Activated naive CD4-positive, alpha-beta T cell treated with Interleukin-2 at 50 U/mL for 16 hours (primary cell): ENCODE data around the gene ENHO.
A peak's percentile ranks its signal among the peaks of the same experiment; 100 is the strongest.
"Not testable (repeated sequence)": the region's sequence is repeated elsewhere in the genome, so short reads cannot be mapped to it uniquely, and the experiment has no call there.

Experiments
- DNase-seq: peaks from one replicate; pipeline ENCODE4 v3.0.0-alpha.2; 2020

The ENHO gene

DNA sequence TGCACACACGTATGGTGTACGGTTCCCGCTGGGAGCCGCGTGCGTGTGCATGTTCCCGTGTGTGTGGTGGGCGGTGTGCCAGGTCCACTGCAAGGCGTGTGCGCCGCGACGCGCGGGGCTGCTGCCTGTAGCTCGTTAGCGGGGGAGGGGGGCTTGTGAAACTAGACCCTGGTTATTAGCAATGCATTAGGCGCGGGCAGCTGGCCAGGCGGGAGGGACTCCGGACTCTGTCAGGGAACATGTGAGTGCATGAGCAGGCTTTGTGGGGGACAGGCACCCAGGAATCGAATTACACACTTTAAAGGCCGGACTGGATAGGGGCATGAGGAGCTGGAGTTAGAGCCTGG is 32.2 kb upstream of the ENHO start:
- no peak for DNase-seq

DNA sequence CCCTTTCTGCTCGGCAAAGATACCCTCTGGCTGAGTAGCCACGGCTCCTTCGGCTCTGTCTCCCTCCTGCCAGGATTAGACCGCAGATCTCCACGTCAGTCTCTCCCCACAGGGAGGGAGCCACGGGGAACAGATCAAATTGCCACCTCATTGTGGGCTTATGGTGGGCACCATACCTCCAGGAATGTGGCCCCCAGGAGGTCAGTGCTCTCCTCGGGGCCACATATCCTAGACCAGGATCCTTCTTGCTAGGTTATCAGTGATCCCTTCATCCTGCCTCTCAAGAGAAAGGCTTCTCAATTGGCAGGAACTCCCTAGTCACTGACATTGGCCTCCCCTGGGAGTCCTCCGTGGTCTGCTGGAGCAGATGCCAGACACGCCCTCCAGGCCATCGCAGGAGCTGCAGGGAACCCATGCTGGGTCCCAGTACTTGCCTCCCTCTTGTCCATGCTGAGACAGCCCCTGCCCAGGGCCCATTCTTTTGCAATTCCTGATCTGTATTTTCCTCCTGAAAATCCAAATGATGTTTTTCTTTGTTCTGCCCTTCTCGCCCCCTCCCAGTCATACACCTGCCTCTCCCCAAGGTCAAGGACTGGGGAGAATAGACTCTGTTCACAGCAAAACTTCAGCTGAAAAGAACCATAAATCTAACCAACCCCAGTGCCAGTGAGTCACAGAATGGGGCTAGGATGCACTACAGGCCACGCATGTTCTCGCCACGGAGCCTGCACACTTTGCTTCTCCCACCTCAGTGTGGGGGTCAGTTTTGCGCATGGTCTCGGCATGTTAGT is 31.6 kb upstream of the ENHO start:
- no peak for DNase-seq

DNA sequence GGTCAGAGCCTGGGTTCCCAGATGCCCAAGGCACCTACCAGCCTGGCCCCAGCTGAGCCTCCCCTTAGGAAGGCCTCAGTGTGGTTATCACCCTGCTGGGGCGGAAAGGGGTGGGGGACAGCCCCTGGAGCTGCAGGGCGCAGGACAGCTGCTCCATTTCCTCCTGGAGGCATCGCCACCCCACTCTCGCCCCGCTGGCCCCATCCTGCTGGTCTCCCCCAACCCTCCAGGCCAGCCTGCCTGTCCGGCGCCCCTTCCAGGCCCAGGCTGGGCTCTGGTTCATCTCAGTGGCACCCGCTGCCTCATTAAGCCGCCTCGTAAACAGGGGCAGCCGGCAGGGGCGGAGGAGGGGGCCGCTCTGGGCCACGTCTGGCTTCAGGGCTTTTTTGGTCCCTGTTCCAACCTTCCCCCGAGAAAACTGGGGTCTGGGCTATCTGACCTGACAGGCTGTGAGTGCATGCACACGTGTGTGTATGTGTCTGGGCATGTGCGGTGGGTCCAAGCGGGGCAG is 30.8 kb upstream of the ENHO start:
- DNase-seq, result no peak

DNA sequence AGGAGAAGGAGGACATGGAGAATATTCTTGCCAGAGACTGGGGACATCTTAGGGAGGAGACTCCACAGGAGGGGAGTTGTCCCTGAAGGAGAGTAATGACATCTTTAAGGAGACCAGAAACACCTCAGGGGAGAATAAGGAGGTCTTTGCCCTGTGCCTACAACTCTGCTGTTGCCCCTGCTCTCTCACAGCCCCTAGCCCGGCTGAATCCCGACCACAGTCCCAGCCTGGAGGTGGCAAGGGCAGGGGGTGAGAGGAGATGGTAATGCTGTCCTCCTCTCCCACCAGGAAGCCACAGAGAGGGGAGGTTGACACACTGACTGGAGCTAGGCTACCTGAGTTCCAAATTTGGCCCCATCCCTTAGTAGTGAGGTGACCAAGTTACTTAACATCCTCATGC is 30.2 kb upstream of the ENHO start:
- no peak for DNase-seq

DNA sequence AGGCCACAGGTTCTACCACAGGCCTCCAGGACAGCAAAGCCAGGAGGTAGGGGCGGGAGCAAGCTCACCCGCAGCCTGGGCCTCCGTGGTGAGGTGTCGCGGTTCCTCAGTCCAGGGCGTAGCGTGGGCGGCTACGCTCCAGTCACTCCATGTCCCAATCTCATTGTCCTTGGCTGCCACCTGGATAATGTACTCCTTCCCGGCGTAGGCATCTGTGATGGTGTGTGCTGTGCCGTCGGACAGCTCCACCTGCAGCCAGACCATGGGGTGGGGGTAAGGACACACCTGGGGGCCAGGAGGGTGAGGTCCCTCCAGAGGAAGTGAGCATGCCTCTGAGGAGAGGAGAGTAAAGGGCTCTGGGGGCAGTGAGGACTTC is 29.8 kb upstream of the ENHO start:
- no peak for DNase-seq

DNA sequence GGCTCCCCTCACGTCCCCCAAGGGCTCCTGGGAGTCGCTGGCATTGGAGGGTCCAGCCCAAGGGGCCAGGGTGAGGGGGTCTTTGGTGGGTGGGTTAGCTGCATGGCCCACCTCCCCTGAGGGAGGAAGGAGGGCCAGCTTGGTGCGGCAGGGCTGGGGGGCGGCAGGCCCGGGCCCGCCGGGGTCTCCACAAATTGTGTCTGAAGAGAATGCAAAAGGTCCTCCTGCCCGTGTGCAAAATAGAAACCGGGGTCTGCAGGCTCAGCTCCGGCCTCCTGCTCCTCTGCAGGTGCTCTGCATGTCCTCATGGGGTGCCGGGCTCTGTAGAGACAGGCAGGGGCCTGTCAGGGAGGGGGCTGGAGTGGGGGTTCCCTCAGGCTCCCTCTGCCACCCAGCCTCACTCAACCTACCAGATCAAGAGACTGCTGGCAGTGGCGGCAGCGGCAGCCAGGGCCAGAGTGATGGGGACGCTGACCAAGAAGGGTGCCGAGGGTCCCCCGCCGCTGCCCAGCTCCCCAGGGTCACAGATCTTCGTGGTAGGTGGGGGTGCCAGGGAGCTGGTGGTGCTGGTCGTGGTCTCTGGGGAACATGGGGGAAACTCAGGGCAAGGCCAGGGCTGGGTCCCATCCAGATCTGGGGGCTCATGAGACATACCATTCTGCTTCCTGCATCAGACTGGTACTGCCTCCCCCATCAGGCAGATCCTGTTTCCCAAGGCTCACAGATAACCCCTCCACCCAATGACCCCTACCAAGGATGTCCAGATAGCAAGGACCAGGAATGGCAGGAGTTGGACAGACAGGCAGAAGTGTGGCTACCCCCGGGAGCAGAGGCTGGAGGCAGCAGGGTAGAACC is 29.2 kb upstream of the ENHO start:
- DNase-seq, result no peak

DNA sequence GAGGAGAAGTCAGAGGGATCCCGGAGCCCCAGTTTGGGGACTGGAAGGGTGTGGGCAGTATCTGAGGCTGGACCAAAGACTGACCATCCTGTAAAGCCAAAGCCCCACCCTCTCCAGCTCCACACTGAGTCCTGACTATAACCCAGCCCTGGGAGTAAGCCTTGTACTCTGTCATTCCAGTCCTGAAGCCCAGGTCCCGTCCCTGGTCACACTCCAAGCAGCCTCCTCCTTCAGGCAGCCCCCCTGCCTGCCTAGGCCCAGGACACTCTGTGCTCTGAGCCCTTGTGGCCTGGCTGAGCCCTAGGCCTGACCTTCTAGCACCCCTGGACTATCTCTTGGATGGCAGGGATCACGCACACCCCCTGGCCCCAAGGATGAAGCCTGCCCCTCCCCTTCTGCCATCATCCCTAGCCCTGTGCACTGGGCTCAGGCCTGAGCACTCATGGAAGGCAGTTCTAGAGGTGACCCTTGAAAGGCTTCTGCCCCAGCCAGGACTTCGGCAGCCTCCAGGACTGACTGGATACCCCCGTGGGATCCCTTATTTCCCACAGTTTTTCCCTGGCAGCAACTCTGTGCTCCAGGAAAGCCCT is 28.0 kb upstream of the ENHO start:
- DNase-seq, result no peak

DNA sequence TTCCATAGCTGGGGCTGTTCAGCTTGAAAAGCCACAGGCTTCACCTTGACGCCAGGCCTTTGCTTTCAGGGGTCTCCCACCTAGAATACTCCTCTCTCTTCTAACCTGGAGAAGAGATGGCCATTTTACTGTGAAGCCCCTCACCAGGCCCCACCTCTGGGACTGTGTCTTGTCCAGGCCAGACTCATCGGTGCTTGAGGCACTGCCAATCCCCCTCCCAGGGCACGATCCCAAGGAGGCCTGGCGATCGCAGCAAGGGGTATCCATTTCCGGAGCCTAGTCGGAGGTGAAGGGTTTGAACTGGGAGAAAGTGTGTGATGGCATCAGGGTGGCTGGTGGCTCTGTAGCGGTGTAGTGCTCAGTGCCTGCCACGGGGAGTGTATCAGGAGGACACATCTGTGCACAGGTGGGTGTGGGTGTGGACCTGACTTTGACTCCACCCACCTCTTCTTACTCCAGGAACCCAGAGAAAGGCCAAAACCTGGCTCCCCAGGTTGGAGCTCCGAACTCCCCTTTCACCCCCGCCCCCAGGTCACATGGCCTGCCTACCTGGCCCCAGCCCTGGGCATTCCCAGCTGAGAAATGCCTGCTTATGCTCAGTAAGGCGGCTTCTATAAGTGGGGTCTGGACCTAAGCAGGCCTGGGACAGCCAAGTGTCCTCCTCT is 27.4 kb upstream of the ENHO start:
- DNase-seq, result no peak

DNA sequence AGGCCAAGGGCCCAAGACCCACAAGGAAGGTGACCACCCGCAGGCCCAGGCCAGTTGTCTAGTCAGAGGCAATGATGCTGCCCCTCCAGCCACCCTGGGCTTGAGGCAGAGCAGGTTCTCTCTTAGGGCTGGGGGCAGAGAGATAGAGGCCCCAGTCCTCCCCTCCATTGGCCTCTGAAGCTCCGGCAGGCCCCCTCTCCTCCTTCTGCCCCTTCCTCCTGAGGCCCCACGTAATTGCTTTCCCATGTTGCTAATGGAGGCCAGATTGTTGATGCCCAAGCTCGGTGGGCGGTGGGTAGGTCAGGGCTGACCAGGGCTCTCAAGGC is 26.6 kb upstream of the ENHO start:
- DNase-seq, result no peak

DNA sequence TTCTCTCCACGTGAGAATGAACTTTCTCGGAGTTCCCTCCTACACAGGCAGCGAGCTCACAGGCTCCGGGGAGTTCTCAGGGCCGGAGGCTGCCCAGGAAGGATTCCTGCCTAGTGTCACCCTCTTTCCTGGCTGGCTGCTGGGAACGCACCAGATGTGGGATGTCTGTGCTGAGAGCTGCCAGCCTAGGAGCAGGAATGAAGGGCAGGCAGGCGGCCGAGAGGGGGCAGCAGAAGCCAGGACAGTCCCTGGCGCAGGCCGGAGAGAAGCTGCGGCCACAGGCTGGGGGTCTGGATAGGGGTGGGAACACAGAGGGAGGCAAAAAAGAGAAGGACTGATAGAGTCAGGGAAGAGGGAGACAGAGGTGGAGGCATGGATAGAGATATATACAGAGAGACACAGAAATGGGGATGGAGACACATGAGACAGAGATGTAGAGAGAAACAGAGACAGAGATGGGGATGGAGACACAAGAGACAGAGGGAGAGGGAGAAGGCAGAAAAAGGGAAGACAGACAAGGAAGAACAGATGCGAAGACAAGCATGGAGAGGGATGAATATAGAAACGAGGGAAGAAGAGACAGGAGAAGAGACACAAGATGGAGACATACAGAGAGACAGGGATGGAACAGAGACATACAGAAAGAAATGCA is 25.3 kb upstream of the ENHO start:
- peak; percentile 32 for DNase-seq

DNA sequence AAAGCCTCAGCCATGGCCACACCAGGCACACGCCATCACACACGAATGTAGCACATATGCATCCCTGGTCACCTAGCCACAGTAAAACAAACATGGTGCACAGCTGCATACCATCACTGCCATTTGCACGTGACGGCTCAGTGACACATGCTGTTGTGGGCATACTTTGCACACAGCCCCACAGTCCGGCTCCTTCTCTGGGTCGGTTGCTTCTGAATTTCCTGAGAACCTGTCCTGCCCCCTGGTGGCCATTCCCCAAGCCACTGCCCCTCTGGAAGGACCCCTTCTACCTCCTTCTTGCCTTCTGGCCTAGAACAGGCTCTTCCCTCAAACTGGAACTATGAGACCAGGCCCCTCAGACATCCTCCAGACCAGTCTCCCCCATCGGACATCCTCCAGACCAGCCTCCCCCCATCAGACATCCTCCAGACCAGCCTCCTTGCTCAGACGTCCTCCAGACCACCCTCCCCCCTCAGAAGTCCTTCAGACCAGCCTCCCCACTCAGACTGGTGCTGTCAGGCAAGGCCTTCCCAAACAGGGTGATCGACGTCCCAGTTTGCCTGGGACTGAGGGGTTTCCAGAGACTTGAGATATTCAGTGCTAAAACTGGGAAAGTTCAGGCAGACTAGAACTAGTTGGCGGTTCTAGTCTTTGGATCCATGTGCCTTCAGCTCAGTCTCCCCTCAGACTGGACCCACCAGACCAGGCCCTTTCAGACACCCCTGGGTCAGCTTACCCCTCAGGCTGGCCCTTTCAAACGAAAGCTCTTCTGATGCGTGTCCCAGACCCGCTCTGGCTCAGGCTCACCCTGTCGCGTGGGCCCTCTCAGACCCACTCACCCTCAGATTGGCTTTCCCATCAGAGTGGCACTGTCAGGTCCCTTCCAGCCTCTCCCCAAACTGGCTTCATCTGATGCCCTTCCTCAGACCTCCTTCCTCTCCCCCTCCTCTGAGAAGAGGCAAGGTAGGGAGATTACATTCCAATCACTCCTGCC is 24.3 kb upstream of the ENHO start:
- peak; percentile 54 for DNase-seq

DNA sequence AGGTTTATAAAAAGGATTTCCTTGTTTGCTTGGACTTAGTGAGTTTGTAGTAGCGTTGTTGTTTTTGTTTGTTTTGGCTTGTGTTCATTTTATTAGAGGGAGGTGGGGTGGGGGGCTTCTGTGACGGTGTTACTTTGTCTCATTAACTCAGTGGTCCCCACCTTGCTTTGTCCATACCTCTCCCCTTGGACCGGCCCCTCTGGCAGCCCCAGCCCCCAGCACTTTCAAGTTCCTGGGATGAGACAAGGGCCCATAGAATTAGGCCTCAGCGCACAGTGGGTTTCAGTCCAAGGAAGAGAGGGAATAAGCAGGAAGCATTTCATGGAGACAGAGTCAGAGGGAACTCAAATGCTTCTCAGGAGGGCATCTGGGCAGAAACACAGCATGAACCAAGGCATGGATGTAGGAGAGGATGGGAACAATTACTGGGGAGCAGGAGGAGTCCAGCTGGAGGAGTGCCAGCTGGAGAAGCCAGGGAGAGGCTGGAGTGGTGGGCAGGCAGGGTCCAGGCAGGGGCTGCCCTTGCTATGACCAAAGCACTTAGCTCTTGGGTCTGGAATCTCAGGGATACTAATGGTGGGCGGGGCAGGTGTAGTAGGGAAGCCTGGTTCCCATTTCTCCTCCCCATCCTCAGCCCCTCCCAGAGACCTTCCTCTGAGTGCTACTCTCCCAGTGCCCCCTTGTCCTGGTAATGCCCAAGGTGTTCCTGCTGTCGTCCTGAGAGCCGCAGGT is 23.5 kb upstream of the ENHO start:
- no peak for DNase-seq

DNA sequence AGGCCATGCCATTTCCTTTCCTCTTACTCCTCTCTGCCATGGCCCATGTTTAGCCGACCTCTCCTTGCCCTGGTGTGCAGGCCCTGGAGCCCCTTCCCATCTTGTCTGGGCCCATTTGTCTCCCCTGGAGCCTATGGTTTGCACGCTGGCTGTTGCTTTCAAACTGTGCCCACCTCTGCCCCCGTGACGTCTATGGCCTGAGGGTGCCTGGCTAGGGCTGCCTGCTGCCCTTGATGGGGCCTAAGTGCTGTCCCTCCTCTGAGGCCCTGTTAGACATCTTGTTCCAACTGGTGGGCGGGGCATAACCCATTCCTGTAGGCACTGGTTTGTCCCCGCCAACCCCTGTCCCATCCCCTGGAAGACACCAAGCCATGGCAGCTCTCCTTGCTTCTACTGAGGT is 22.7 kb upstream of the ENHO start:
- no peak for DNase-seq

DNA sequence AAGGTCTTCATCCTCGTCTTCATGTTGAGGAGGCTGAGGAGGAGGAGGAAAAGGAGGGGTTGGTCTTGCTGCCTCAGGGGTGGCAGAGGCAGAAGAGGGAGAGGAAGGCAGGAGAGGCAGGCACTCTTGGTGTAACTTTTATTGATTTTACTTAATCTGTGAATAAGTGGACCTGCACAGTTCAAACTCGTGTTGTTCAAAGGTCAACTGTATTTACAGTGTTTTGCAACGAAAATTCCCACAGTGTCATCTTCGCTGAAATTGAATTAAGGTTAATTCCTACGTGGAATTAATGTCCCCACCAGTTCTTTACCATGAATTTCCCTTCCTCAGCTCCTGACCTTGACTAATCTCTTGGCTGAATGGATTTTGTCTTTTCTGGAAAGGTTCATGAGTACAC is 21.2 kb upstream of the ENHO start:
- no peak for DNase-seq

DNA sequence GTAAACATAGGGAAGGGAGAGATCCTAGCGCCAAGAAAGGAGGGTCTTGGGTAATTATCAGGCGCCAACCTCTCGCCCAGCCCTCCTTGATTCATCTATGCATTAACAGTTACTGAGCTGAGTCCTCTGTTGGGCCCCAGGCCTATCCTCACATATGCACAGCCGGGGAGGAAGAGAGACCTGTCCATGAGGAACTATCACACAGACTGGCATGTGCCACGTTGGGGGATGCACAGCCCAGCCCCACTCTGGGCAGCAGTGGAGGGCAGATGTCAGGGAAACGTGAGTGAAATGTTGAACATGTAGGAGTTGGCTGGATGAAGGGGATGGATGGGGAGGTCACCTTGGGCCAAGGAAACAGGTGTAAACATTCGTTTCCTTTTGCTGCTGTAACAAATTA is 18.8 kb upstream of the ENHO start:
- DNase-seq, result no peak

DNA sequence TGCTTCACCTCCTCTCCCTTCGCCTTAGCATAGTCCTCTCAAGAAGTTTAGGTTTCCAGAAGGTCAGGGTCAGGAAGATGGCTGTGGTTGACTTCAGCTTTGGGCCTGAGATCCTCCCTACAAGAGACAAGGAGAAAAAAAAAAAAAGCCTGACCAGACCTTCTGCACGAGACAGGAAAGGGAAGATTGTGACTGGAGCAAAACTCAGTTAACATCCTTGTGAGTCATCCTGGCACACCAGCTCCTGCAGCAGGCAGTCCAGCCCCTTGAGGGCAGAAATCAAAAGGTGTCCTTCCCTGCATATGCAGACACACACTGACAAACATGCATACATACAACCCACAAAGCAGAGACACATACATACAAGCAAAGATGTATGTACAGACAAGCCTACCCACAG is 18.0 kb upstream of the ENHO start:
- no peak for DNase-seq

DNA sequence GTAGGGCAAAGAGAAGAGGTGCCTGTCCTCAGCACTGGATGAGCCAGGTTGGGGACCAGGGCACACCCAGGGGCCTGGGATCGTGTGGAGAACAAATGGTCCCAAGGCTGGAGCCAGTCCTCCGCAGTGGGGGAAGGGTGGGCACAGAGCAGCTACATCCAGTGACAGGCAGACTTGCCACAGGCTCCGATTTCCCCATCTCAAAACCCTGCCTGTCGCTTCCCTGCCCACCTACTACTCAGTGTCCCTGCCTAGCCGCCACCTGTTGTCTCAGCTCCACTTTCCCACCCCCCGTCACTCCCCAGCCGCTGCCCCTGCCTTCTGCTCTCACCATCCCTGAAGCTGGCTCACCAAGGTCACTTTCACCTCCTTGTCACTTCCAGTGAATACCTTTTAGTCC is 13.9 kb upstream of the ENHO start:
- DNase-seq, result no peak

DNA sequence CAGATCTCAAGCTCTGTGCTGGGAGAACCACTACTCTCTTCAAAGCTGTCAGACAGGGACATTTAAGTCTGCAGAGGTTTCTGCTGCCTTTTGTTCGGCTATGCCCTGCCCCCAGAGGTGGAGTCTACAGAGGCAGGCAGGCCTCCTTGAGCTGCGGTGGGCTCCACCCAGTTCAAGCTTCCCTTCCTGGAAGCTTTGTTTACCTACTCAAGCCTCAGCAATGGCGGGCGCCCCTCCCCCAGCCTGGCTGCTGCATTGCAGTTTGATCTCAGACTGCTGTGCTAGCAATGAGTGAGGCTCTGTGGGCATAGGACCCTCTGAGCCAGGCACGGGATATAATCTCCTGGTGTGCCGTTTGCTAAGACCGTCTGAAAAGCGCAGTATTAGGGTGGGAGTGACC is 9.3 kb upstream of the ENHO start:
- DNase-seq, result not testable (repeated sequence)

DNA sequence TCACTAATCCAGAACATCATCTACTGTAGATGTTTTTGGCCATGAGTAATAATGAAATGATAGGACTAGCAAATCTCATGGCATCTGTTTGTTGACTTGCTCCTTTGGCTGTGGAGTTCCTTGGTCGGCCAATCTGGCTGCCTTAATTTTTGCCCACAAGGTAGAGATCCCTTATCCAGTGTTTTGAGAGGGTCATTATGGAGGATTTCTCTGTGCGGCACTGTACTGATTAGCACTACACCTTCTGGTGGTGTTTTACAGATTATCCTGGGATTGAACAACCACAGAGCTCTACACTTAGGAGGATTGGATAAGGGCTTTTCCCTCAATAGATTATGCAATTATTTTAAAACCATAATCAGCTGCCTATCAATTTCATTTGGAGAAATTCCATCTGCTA is 3.2 kb upstream of the ENHO start:
- DNase-seq, result no peak

DNA sequence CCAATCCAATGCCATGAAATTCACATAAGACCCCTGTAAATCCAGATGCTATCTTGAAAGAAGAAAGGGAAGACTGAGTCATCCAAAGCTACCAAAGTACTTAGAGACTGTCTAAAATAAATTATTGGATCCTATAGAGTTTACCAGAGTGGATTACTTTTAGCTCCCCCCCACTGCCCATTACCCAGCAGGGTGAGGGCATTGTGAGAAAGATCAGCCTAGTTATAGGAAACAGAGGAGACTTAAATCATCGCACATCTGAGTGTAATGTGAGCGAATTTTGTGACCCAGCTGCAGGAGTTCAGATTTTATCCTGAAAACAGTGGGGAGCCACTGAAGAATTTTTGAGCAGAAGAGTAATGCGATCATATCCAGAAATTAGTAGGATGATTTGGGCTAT is 1.6 kb upstream of the ENHO start:
- no peak for DNase-seq
